ENCODE results near the gene RPUSD1. TPM values are rescaled to one million over a fixed set of nuclear protein-coding genes. Genes with fewer than 3 reads are reported as not detected.

The RPUSD1 gene
- total and polyA plus RNA-seq, 7 donors: 10.7 to 31.1 (median 14.7) TPM

DNA sequence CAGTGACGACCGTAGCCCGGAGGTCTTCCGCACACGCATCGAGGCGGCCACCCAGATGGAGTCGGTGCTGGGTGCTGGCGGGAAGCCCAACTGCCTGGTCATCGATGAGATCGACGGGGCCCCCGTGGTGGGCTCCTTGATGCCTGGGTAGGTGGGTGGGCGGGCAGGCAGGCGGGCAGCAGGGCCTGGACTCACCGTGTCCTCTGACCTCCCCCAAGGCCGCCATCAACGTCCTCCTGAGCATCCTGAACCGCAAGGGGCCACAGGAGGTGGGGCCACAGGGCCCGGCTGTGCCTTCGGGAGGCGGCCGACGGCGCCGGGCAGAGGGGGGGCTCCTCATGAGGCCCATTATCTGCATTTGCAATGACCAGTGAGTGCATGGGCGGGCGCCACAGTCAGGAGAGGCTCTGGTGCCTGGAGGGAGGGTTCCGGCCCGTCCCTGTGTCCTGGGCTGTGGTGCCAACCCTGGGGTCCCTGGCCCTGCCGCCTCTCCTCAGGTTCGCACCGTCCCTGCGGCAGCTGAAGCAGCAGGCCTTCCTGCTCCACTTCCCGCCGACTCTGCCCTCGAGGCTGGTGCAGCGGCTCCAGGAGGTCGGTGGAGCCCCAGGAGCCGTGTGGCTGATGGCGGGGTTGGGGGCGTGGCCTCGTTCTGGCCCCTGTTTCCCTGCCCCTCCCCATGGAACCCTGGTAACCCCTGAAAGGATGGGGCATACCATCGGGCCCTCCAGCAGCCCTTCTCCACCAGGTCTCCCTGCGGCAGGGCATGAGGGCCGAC is 4.2 kb upstream of the RPUSD1 start:
- Histone ChIP-seq H3K36me3 (no peaks in the 10 kb centered on the region), H3K9me3 (no peaks in the 10 kb centered on the region), H3K27ac (no peak overlapping the region), H3K27me3 (peaks cover 3 to 16% (median 5%) of the 10 kb centered on the region in 3 donors), H3K4me3 (no peak overlapping the region), H3K4me1 (peaks cover 0 to 16% (median 13%) of the 10 kb centered on the region in 4 donors)
- intact Hi-C loops (cut with DNase I): no loop called here
- 89 to 95% methylated on average over 46 of the region's 46 CpGs for WGBS, 2 donors
- no peak for DNase-seq
- TF ChIP-seq POLR2AphosphoS5 (IDR thresholded peaks at IDR 0.05) (no peak), EP300 (IDR thresholded peaks at IDR 0.05) (no peak), POLR2A (IDR thresholded peaks at IDR 0.05) (no peak)
- TF ChIP-seq, protein P1, sequence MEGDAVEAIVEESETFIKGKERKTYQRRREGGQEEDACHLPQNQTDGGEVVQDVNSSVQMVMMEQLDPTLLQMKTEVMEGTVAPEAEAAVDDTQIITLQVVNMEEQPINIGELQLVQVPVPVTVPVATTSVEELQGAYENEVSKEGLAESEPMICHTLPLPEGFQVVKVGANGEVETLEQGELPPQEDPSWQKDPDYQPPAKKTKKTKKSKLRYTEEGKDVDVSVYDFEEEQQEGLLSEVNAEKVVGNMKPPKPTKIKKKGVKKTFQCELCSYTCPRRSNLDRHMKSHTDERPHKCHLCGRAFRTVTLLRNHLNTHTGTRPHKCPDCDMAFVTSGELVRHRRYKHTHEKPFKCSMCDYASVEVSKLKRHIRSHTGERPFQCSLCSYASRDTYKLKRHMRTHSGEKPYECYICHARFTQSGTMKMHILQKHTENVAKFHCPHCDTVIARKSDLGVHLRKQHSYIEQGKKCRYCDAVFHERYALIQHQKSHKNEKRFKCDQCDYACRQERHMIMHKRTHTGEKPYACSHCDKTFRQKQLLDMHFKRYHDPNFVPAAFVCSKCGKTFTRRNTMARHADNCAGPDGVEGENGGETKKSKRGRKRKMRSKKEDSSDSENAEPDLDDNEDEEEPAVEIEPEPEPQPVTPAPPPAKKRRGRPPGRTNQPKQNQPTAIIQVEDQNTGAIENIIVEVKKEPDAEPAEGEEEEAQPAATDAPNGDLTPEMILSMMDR (IDR thresholded peaks at IDR 0.05): no peak

DNA sequence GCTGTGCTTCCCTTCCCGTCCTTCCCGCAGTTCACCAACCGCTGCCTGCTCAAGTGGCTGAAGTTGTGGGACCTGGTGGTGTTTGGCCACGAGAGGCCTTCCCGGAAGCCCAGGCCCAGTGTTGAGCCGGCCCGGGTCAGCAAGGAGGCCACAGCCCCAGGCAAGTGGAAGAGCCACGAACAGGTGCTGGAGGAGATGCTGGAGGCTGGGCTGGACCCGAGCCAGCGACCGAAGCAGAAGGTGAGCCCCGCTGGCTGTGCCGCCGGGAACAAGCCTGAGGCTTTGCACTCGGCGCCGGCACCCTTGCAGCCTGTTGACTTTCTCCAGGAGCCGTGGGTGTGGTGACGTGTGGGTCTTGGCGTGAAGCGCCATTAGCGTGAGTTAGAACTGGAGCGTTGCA is 3.0 kb upstream of the RPUSD1 start:
- H3K27ac ChIP-seq: no peak overlapping the region
- H3K27me3 ChIP-seq: peaks cover 0 to 3% (median 0%) of the 10 kb centered on the region in 3 donors
- intact Hi-C loops (cut with DNase I): no loop called here
- H3K4me3 ChIP-seq: no peak overlapping the region
- peaks cover 0 to 24% (median 19%) of the 10 kb centered on the region in 4 donors for H3K4me1 ChIP-seq
- no peak for TF ChIP-seq POLR2A (IDR thresholded peaks at IDR 0.05)
- TF ChIP-seq, protein P1 (IDR thresholded peaks at IDR 0.05): no peak
- no peak for TF ChIP-seq POLR2AphosphoS5 (IDR thresholded peaks at IDR 0.05)
- TF ChIP-seq EP300 (IDR thresholded peaks at IDR 0.05): no peak
- whole genome bisulfite sequencing, 2 donors: 97% methylated on average over 23 of the region's 23 CpGs
- DNase-seq: no peak
- peaks cover 0 to 8% (median 3%) of the 10 kb centered on the region in 4 donors for H3K36me3 ChIP-seq
- no peaks in the 10 kb centered on the region for H3K9me3 ChIP-seq

DNA sequence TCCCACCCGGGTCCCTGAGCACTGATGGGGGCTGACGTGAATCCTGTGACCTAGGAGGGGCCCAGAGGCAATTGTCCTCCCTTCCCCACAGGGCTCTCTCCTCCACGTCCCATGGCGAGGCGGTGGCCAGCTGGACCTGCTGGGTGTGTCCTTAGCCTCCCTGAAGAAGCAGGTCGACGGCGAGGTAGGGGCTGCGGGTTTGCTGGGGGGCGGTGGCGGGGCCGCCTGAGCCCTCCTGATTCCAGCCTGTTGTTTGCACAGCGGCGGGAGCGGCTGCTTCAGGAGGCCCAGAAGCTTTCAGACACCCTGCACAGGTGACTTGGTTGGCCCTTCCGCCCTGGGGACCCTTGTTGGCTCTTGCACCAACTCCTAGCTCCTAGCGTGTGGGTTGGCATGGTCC is 1.9 kb upstream of the RPUSD1 start:
- no peak for DNase-seq
- no peak overlapping the region for H3K27ac ChIP-seq
- TF ChIP-seq POLR2AphosphoS5 (IDR thresholded peaks at IDR 0.05) (no peak), EP300 (IDR thresholded peaks at IDR 0.05) (no peak), POLR2A (IDR thresholded peaks at IDR 0.05) (no peak)
- TF ChIP-seq, protein P1 (IDR thresholded peaks at IDR 0.05): no peak
- no peaks in the 10 kb centered on the region for H3K27me3 ChIP-seq
- H3K9me3 ChIP-seq: no peaks in the 10 kb centered on the region
- peaks cover 0 to 24% (median 19%) of the 10 kb centered on the region in 4 donors for H3K4me1 ChIP-seq
- 92 to 94% methylated on average over 17 of the region's 17 CpGs for WGBS, 2 donors
- no peak overlapping the region for H3K4me3 ChIP-seq
- intact Hi-C loops (cut with DNase I): no loop called here
- peaks cover 0 to 13% (median 8%) of the 10 kb centered on the region in 4 donors for H3K36me3 ChIP-seq

DNA sequence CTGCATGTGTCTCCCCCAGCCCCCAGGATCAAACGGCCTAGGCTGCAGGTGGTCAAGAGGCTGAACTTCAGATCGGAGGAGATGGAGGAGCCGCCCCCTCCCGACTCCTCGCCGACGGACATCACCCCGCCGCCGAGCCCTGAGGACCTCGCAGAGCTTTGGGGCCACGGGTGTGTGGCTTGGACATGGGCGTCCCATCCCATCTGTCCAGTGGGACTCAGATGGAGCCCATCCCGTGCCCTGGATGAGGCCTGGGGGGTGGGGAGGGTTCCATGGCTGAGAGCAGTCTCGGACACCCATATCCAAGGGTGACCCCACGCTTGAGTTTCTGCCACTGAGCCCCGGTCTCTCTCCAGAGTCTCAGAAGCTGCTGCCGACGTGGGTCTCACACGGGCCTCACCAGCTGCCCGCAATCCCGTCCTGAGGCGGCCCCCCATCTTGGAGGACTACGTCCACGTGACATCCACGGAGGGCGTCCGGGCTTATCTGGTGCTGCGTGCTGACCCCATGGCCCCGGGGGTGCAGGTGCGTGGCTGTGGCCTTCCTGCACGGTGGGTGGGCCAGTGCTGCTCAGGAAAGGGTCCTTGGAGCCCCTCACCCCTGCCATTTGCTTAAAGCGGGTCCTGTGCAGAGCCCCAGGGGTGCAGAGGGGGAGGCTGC is 1.1 kb upstream of the RPUSD1 start:
- intact Hi-C loops (cut with DNase I): no loop called here
- peak overlapping the region; percentile 50 to 100 (median 83) for H3K4me3 ChIP-seq
- peak overlapping the region in 1 of 4 donors; percentile 60 for H3K27ac ChIP-seq

More for the DNA sequence above, 1.1 kb upstream of the RPUSD1 start:
- TF ChIP-seq POLR2A (IDR thresholded peaks at IDR 0.05): no peak
- no peak for TF ChIP-seq POLR2AphosphoS5 (IDR thresholded peaks at IDR 0.05)
- no peak for TF ChIP-seq EP300 (IDR thresholded peaks at IDR 0.05)
- TF ChIP-seq, protein P1 (IDR thresholded peaks at IDR 0.05): no peak
- 79% methylated on average over 33 of the region's 33 CpGs for WGBS, 2 donors
- Histone ChIP-seq H3K36me3 (peaks cover 0 to 13% (median 8%) of the 10 kb centered on the region in 4 donors), H3K27me3 (no peaks in the 10 kb centered on the region), H3K4me1 (peaks cover 0 to 24% (median 19%) of the 10 kb centered on the region in 4 donors), H3K9me3 (no peaks in the 10 kb centered on the region)
- no peak for DNase-seq

Measured in sigmoid colon (tissue), 7 donors.